SK-N-SH treated with all-trans-retinoic acid at 6 μM for 48 hours (cell line): ENCODE data around the gene CCDC63.

Experiments used
- ATAC-seq: fragments of 200-7000 bp; cut with Tn5 transposase; 3 replicates; pipeline ENCODE4 v1.9.1; 2020; ENCODE audit warnings: mild to moderate bottlenecking, moderate library complexity
- ARNTL ChIP-seq: fragments of 450-650 bp; formaldehyde crosslinking; IDR thresholded peaks from 2 replicates; pipeline ENCODE4 v1.5.0; 2020; ENCODE audit warnings: low read depth, mild to moderate bottlenecking, moderate library complexity, borderline replicate concordance
- BACH2 ChIP-seq: fragments of 250-450 bp; sonication (Bioruptor Pico); IDR thresholded peaks from 2 replicates; pipeline ENCODE4 v1.9.0; 2021; ENCODE audit warnings: mild to moderate bottlenecking, borderline replicate concordance
- CREB5 ChIP-seq: fragments of 250-450 bp; sonication (Bioruptor Pico); IDR thresholded peaks from 2 replicates; pipeline ENCODE4 v1.5.1; 2020; ENCODE audit warnings: low read depth, mild to moderate bottlenecking, moderate library complexity
- CSDC2 ChIP-seq: fragments of 250-450 bp; sonication (Bioruptor Pico); IDR thresholded peaks from 2 replicates; pipeline ENCODE4 v1.5.0; 2020; ENCODE audit warnings: mild to moderate bottlenecking, moderate library complexity
- CSRNP3 ChIP-seq: fragments of 250-450 bp; sonication (Bioruptor Pico); IDR thresholded peaks from 2 replicates; pipeline ENCODE4 v1.5.1; 2021; ENCODE audit warnings: mild to moderate bottlenecking, moderate library complexity
- ESRRG ChIP-seq: fragments of 250-450 bp; sonication (Bioruptor Pico); IDR thresholded peaks from 2 replicates; pipeline ENCODE4 v1.6.1; 2021; ENCODE audit warnings: mild to moderate bottlenecking
- GLIS3 ChIP-seq: fragments of 250-450 bp; sonication (Bioruptor Pico); IDR thresholded peaks from 2 replicates; pipeline ENCODE4 v1.5.0; 2020; ENCODE audit warnings: mild to moderate bottlenecking, moderate library complexity
- OSR1 ChIP-seq: fragments of 250-450 bp; sonication (Bioruptor Pico); IDR thresholded peaks from 2 replicates; pipeline ENCODE4 v1.8.0; 2022; ENCODE audit warnings: moderate library complexity, mild to moderate bottlenecking, inconsistent platforms
- PATZ1 ChIP-seq: fragments of 250-450 bp; sonication (Bioruptor Pico); IDR thresholded peaks from 2 replicates; pipeline ENCODE4 v1.8.0; 2020; ENCODE audit warnings: mild to moderate bottlenecking, moderate library complexity, borderline replicate concordance
- POU6F1 ChIP-seq: fragments of 250-450 bp; sonication (Bioruptor Pico); IDR thresholded peaks from 2 replicates; pipeline ENCODE4 v1.8.0; 2021; ENCODE audit warnings: low read depth, mild to moderate bottlenecking, moderate library complexity, borderline replicate concordance
- PPARA ChIP-seq: fragments of 250-450 bp; sonication (Bioruptor Pico); IDR thresholded peaks from 2 replicates; pipeline ENCODE4 v1.5.0; 2020; ENCODE audit warnings: mild to moderate bottlenecking, borderline replicate concordance
- RARB ChIP-seq: fragments of 250-450 bp; sonication (Bioruptor Pico); IDR thresholded peaks from 2 replicates; pipeline ENCODE4 v1.8.0; 2021; ENCODE audit warnings: mild to moderate bottlenecking, moderate library complexity
- SNAI2 ChIP-seq: fragments of 250-450 bp; sonication (Bioruptor Pico); IDR thresholded peaks from 2 replicates; pipeline ENCODE4 v1.5.0; 2020; ENCODE audit warnings: mild to moderate bottlenecking, moderate library complexity
- TCF4 ChIP-seq: fragments of 250-450 bp; sonication (Bioruptor Pico); IDR thresholded peaks from 2 replicates; pipeline ENCODE4 v1.8.0; 2021; ENCODE audit warnings: mild to moderate bottlenecking, moderate library complexity, borderline replicate concordance
- TOX ChIP-seq: fragments of 250-450 bp; sonication (Bioruptor Pico); IDR thresholded peaks from 2 replicates; pipeline ENCODE4 v1.8.0; 2021; ENCODE audit warnings: mild to moderate bottlenecking, moderate library complexity, borderline replicate concordance
- TSHZ2 ChIP-seq: fragments of 250-450 bp; sonication (Bioruptor Pico); IDR thresholded peaks from 2 replicates; pipeline ENCODE4 v1.5.0; 2020; ENCODE audit warnings: mild to moderate bottlenecking, moderate library complexity
- ZC3H10 ChIP-seq: fragments of 250-450 bp; sonication (Bioruptor Pico); IDR thresholded peaks from 2 replicates; pipeline ENCODE4 v1.5.1; 2021; ENCODE audit warnings: mild to moderate bottlenecking, moderate library complexity
- ZFP3 ChIP-seq: fragments of 250-450 bp; sonication (Bioruptor Pico); IDR thresholded peaks from 2 replicates; pipeline ENCODE4 v1.5.0; 2020; ENCODE audit warnings: mild to moderate bottlenecking, moderate library complexity
- ZFP30 ChIP-seq: fragments of 450-650 bp; formaldehyde crosslinking; IDR thresholded peaks from 2 replicates; pipeline ENCODE4 v1.5.0; 2022; ENCODE audit warnings: mild to moderate bottlenecking, moderate library complexity
- ZNF565 ChIP-seq: fragments of 450-650 bp; formaldehyde crosslinking; conservative IDR thresholded peaks from 2 replicates; pipeline ENCODE4 v1.5.0; 2020; ENCODE audit warnings: low read depth, mild to moderate bottlenecking, moderate library complexity
- ZNF70 ChIP-seq: fragments of 450-650 bp; formaldehyde crosslinking; IDR thresholded peaks from 2 replicates; pipeline ENCODE4 v1.5.0; 2020; ENCODE audit warnings: mild to moderate bottlenecking, moderate library complexity
- ZNF8 ChIP-seq: fragments of 450-650 bp; formaldehyde crosslinking; IDR thresholded peaks from 2 replicates; pipeline ENCODE4 v1.5.0; 2020; ENCODE audit warnings: mild to moderate bottlenecking, moderate library complexity

Gene CCDC63

GRCh38 chr12:110906516-110906915 is 59.7 kb downstream of the CCDC63 start:
- ATAC-seq, result no peak

GRCh38 chr12:110906985-110907384 is 60.2 kb downstream of the CCDC63 start:
- peak; percentile 31; the same call in 2 of the 3 replicates for ATAC-seq
- TF ChIP-seq ZFP30 (CRISPR knock-in tag), result no peak
- no peak for TF ChIP-seq TCF4 (CRISPR knock-in tag)
- TF ChIP-seq OSR1 (CRISPR knock-in tag), result no peak
- no peak for TF ChIP-seq TOX
- TF ChIP-seq POU6F1 (CRISPR knock-in tag), result no peak
- TF ChIP-seq ZFP3 (CRISPR knock-in tag), result no peak
- TF ChIP-seq CREB5, result no peak
- no peak for TF ChIP-seq PATZ1 (CRISPR knock-in tag)
- no peak for TF ChIP-seq ZNF70 (CRISPR knock-in tag)

More at GRCh38 chr12:110906516-110906915, 59.7 kb downstream of the CCDC63 start:
- no peak for TF ChIP-seq TCF4 (CRISPR knock-in tag)
- no peak for TF ChIP-seq CSRNP3 (CRISPR knock-in tag)
- TF ChIP-seq ZNF565 (CRISPR knock-in tag), result no peak
- TF ChIP-seq TSHZ2, result no peak
- no peak for TF ChIP-seq ARNTL (CRISPR knock-in tag)
- no peak for TF ChIP-seq SNAI2 (CRISPR knock-in tag)
- TF ChIP-seq BACH2 (CRISPR knock-in tag), result no peak
- TF ChIP-seq TOX, result no peak
- no peak for TF ChIP-seq RARB (CRISPR knock-in tag)
- TF ChIP-seq CREB5, result no peak
- no peak for TF ChIP-seq ZFP30 (CRISPR knock-in tag)
- TF ChIP-seq ZNF8 (CRISPR knock-in tag), result no peak
- no peak for TF ChIP-seq PATZ1 (CRISPR knock-in tag)
- TF ChIP-seq OSR1 (CRISPR knock-in tag), result no peak
- no peak for TF ChIP-seq GLIS3
- TF ChIP-seq ZC3H10 (CRISPR knock-in tag), result no peak
- no peak for TF ChIP-seq CSDC2 (CRISPR knock-in tag)
- no peak for TF ChIP-seq PPARA (CRISPR knock-in tag)
- TF ChIP-seq ESRRG (CRISPR knock-in tag), result no peak
- TF ChIP-seq ZNF70 (CRISPR knock-in tag), result no peak
- TF ChIP-seq, all 23 proteins: peak for 0
